ENCODE results near the gene SLC28A2. TPM values are rescaled to one million over a fixed set of nuclear protein-coding genes. Genes with fewer than 3 reads are reported as not detected.
"Not testable (repeated sequence)": the region's sequence is repeated elsewhere in the genome, so short reads cannot be mapped to it uniquely, and the experiment has no call there.

SLC28A2 gene, protein sequence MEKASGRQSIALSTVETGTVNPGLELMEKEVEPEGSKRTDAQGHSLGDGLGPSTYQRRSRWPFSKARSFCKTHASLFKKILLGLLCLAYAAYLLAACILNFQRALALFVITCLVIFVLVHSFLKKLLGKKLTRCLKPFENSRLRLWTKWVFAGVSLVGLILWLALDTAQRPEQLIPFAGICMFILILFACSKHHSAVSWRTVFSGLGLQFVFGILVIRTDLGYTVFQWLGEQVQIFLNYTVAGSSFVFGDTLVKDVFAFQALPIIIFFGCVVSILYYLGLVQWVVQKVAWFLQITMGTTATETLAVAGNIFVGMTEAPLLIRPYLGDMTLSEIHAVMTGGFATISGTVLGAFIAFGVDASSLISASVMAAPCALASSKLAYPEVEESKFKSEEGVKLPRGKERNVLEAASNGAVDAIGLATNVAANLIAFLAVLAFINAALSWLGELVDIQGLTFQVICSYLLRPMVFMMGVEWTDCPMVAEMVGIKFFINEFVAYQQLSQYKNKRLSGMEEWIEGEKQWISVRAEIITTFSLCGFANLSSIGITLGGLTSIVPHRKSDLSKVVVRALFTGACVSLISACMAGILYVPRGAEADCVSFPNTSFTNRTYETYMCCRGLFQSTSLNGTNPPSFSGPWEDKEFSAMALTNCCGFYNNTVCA
- not detected in 2 replicates for total RNA-seq (2014; rRNA removed; shearing (Covaris generic))

DNA sequence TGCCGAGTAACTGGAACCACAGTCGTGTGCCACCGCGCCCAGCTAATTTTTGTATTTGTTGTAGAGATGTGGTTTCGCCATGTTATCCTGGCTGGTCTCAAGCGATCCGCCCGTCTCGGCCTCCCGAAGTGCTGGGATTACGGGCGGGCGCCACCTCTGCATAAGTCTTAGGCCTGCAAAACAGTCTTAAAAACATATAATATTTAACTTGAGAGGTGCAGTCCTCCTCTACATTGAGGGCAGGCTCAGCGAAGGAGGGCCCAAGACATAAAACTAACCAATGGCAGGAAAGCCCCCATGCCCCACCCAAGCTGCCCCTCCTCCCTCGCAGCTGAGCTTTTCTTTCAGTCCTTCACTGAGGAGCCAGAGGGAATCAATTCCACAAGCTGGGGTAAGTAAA is at the start of gene SLC28A2:
Gene SLC28A2 (plus strand): TSS at position 347 of the 400 bp plus-strand sequence. CDS start 982 bp downstream, outside the sequence.
- no peak for DNase-seq (ENCODE audit: low read depth)

DNA sequence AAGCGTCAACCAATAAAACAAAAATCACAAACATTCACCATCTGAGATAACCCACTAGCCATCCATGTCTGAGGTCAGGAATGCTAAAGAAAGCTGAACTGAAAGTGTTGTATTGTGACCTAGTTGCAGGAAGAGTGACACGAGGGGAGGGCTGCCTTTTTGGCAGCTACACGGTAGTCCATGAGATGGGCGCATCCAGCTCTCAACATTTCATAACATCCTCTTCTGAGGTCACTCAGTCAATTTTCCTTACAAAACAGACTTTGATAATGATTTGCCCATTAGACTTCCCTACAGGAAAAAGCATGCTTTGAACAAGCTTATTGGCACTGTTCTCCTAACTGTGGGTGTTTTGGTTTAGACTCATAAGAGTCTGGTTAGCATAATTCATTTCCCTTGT is 48.9 kb upstream of the SLC28A2 start:
- no peak for DNase-seq (ENCODE audit: low read depth)

DNA sequence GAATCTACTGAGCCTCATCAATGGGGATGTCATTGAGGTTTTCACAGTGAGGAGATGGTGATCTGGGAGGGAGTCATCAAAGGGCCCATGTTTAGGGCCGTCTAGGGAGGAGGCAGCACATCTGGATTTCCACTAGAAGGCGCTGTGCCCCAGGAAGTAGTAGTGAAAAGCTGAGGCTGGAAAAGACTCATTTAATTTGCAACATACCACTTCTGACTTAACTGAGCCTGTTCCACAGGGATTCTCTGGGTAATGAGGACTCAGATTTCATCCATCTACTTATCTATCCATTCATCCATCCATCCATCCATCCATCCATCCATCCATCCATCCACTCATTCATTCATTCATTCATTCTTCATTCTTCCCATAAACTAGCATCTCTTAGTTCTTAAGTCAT is 46.8 kb upstream of the SLC28A2 start:
- peak; percentile 67 for DNase-seq (ENCODE audit: low read depth)

DNA sequence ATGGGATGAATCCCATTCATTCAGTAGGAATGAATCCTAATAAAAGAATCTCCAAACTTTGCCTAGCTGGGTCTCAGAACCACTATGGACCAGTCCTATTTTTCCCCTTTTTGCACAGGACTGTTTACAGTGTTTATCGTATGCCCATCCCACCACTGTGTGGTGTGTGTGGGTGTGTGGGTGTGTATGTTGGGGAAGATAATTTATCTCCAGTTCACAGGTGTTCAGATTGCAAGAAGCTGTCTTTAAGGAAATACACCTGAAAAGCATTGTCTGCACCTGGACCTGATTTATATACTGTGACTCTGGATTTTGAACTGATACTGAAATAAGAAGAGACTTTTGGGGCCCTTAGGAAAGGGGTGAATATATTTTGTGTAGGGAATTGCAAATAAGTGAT is 39.5 kb upstream of the SLC28A2 start:
- no peak for DNase-seq (ENCODE audit: low read depth)

DNA sequence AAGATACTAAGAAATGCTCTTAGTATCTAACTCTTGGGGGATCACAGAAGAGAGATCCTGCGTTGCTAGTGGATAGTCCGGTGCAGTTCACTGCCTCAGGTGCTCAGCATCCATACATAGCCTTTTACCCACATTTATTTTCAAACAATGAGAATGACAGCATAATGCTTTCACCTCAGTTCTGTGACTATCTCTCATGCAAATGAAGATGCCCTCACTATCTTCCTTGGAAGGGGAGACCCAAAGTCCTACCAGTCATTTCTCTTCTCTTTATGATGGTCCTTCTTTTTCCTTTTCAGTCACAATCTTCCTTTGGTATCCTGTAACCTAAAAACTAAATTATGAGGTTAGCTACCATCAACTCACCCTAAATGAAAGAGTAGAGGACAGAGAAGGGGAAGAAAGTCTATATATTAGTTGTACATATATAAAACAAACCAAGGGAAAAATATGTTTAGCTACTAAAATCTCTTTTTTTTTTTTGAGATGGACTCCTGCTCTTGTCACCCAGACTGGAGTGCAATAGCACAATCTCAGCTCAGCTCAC is 30.9 kb upstream of the SLC28A2 start:
- no peak for DNase-seq (ENCODE audit: low read depth)

DNA sequence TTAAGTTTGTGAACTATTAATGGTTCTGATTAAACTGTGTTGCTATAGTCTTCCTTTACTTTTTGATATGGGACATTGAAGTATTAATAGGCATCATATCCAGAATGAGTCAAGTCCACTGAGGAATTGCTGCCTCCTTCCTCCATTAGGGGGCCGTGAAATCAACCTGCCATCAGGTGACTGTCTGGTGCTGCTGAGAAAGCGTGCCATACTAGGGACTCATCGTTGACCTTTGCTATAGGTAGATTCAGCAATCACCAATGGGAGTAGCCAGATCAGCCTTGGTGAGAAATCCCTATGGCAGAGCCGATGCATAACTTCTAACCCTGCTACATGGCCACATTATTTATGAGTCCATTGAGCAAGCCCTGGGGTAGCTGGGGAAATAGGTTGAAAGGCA is 30.1 kb upstream of the SLC28A2 start:
- DNase-seq (ENCODE audit: low read depth): no peak

DNA sequence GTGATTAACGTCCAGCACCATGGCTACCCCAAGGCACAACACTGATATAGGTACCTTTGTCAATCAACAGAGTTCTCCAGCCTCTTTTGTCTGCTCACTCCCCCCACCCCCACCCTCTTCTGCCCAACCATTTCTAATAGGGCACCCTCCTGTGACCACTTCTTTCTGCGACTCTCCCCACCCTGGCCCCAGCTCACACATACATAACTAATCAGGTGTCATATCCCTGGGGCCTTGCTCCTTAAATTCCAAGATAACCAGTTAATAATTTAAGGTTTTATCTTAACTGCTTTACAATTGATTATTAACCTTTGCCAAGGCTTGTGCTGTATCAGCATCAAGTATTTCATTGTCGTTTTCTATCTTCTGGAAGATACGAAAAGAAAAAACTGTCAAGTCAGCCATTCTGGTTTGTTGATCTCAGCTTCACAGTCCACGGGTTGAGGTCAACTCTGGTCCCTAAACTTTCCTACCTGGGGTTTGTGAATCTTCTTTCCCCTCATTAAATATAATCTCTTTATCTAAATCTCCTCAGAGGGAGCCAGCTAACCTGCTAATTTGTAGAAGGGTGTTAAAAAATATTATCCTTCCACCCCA is 27.3 kb upstream of the SLC28A2 start:
- no peak for DNase-seq (ENCODE audit: low read depth)

DNA sequence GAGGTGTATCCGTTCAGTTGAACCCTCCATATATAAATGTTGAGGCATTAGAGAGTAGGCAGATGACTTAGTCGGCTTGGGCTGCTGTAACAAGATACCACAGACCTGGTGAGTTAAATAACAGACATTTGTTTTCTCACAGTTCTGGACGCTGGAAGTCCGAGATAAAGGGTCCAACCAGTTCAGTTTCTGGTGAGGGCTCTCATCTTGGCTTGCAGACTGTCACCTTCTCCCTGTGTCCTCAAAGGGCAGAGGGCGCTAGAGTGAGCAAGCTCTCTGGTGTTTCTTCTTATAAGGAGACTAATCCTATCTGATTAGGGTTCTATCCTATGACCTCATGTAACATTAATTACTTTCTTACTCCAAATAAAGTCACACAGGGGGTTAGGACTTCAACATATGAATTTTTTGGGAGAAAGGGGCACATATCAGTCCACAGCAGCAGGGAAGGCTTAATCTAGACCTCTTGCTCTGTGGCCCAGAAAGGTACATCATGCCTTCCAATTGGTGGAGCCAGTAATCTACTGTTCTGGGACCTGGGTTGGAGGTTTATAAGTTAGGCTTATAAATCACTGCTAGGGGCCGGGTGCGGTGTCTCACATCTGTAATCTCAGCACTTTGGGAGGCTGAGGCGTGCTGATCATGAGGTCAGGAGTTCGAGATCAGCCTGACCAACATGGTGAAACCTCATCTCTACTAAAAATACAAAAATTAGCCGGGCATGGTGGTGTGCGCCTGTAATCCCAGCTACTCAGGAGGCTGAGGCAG is 26.3 kb upstream of the SLC28A2 start:
- no peak for DNase-seq (ENCODE audit: low read depth)

DNA sequence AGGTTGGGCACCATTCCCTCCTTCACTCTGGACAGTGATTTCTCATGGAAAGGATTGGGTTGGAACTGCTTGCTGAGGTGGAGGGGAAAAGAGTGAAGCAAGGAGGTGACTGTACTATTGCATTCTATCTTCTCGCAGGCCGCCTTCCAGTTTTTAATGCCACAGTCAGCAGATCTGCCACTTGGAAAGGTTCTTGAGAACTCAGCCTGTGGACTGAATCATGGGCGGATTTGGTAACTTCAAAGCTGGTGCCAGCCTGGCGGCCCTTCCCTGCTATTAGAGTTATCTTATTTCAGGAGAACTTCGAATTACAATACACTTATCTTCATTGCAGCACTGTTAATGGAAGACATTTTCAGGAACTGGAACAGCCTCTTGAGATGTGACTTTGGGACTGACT is 23.1 kb upstream of the SLC28A2 start:
- DNase-seq (ENCODE audit: low read depth): no peak

DNA sequence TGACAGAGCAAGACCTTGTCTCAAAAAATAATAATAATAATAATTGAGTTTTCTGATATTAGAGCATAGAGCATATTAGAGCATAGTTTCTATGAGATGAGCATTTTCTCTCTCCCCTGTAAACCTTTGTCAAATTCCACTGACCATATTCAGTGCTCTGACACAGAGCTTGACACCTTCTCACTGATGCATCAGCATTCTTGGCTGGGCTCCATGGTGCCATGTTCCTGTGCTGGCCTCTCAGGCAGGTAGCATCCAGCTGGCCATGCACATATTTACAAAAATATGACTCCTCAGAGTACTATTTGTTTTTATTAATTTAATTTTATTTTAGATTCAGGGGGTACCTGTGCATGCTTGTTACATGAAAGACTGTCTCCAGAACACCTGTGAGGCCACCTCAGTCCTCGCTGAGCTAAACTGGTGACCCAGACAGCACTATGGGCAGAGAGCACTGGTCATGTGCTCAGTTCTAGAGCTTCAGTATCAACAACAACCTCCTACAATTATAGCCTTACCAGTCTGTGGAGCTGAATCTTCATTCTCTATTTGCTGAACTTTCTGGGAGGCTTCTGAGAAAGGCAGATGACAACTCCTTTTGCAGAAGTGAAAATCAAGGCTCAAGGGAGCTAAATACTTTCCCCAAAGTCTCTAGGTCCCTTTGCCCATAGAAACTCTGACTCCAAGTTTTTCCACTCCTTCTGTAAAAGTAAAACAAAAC is 21.6 kb upstream of the SLC28A2 start:
- DNase-seq (ENCODE audit: low read depth): no peak

DNA sequence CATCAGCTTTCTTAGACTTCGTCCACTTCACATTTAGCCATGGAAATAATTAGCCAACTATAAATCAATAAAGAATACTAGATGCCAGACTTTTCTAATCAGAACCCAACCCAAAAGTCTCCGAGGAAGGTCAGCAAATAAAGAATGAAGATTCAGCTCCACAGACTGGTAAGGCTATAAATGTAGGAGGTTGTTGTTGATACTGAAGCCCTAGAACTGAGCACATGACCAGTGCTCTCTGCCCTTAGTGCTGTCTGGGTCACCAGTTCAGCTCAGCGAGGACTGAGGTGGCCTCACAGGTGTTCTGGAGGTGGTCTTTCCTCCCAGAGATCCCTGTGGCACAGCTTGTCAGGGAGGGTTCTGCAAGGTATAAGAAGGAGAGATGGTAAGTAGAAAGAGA is 20.9 kb upstream of the SLC28A2 start:
- no peak for DNase-seq (ENCODE audit: low read depth)

DNA sequence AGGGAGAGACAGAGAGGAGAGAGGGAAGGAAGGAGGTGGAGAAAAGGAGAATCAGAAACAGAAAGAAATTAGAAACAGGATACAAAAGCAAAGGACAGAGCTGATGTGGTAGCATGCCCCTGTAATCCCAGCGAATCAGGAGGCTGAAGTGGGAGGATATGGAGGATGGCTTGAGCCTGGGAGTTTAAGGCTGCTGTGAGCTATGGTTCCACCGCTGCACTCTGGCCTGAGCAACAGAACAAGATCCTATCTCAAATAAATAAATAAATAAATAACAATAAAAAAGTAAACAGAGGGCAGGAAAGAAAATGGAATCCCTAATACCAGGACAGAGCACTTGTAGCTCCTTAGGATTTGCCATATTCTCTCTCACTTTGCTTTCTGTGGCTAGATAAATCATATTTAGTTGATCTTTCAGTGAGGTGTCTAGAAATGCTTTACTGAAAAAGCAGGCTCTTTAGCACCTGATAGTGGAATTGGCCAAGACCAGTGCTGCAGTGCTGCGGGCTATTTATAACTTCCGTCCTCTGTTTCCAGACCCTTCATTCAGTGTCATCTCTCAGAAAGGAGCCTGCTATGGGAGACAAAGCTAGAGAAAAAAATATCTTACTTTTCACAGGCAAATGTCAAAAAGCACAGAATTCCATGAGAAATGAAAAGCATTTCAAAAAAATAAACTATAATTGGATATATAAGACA is 20.0 kb upstream of the SLC28A2 start:
- no peak for DNase-seq (ENCODE audit: low read depth)

DNA sequence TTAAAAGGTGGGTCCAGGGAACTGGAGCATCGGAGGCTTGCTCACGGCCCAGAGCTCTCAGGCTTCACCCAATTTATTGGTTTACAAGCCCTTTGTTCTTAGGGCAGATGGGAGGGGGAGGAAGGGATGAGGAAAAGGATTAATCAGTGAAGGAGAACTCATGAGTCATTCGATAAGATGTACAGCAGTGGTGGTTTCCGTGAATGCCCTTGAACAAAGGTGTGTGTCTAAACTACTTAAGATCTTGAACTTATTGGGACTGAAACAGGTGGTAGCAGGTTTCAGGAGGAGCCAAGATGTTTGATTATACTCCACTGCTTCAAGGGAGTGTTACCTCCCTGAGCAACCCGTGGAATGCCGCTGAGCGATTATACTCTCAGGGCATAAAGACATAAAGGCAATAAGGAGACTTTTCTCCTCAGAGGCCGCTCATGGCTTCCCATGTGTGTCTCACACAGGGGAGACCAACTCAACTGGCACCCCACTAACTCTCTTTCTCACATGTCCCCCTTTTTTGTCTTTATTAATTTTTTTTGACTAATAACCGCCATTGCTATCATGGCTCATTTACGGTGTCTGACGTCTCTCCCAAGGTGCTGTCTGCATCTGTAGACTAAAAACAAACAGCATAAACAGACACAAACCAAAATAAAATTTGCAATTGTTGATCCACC is 17.3 kb upstream of the SLC28A2 start:
- no peak for DNase-seq (ENCODE audit: low read depth)

DNA sequence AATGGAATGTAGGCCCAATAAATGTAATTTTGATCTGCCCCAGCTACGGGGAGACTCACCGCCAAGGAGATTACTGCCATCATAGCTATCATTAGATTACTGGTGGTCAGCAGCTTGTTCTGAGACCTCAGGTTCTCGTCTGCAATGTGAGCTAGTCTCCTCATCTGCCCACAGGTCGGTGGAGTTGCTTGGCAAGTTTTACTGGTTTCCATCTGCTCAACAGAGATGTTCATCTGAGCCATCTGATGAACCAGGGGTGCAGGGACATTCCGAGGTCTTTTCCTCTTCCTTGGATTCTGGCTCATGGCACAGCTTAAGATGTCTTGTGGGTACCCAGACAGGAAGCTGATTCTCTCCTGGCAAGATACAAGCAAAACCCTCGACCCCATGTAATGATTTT is 15.2 kb upstream of the SLC28A2 start:
- DNase-seq (ENCODE audit: low read depth): not testable (repeated sequence)

DNA sequence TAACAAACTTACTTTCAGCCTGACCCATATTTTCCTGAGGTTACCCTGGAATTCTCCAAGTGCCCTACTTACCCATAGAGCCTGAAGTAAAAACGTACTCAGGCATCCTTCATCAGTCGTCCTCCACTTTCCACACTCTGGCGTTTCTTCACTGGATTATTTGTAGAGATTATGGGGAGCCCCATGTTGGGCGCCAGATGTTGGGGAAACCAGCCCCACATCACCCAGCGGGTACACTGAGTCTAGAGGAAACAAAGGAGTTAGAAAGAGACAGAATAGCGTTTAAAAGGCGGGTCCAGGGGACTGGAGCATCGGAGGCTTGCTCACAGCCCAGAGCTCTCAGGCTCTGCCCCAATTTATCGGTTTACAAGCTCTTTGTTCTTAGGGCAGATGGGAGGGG is 9.7 kb upstream of the SLC28A2 start:
- DNase-seq (ENCODE audit: low read depth): peak; percentile 15

DNA sequence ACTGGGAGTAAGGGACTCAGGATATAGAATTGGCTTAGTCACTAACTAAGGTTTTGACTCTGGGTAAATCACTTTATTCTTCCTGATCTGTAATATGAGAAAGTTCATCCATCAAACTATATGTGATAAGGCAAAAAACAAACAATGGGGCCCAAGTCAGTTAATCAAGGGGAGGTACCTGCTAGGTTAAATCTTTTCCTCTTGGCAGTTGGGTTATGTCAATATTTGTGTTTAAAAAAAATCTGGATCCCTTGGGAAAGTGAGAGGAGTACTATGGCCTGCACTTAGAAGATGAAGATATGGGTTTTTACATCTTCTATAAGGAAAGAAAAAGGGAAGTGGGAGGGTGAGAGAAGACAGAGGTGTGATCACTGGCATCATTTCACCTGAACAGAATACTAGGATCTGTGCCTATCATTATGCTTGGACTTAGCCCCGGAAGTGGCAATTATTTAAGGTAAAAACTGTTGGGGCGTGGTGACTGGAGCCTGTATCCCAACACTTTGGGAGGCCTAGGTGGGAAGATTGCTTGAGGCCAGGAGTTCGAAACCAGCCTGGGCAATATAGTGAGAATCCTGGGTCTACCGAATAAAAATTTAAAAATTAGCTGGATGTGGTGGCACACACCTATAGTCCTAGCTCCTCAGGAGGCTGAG is 2.8 kb upstream of the SLC28A2 start:
- DNase-seq (ENCODE audit: low read depth): no peak

DNA sequence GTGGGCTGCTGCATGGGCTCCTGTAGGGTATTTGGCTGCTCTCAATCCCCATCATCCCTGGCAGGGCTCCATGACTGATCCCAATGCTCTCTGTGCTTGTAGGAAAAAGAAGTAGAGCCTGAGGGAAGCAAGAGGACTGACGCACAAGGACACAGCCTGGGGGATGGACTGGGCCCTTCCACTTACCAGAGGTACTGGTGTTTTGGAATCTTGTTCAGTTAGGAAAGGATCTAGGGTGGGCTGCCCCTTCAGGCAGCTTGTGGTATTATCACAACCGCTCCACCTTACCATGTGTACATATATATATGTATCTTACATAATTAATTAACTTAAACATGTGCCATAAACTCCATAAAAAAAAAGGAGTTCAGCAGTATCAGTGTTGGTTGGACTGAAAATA is 1.3 kb downstream of the SLC28A2 start:
- no peak for DNase-seq (ENCODE audit: low read depth)

DNA sequence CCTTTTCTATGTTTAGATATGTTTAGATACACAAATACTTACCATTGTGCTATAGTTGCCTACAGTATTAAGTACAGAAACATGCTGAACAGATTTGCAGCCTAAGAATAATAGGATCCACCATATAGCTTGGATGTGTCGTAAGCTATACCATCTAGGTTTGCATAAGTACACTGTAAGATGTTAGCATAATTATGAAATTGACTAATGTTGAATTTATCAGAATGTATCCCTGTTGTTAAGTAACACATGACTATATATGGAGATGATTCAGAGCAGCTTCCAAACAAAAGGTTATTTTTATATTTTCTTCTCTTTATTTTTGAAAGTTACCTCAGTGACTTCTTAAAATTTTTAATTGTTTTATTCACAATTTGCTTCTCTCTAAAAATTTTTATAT is 2.4 kb downstream of the SLC28A2 start:
- DNase-seq (ENCODE audit: low read depth): no peak

DNA sequence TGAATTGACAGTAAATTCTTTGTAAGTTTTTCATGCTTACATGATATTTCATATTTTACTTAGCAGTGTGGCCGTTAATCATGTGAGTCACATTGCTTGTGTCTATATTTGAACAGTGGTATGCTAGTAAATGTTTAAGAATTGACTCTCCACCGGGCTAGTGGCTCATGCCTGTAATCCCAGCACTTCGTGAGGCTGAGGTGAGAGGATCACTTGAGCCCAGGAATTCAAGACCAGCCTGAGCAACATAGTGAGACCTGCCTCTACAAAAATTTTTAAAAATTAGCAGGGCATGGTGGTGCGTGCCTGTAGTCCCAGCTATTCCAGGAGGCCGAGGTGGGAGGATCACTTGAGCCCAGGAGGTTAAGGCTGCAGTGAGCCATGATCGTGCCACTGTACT is 2.8 kb downstream of the SLC28A2 start:
- not testable (repeated sequence) for DNase-seq (ENCODE audit: low read depth)

Measured in RPMI7951 (cell line).